Neural crest cell (in vitro differentiated cells): ENCODE data around the gene PNP. TPM values are rescaled to one million over a fixed set of nuclear protein-coding genes. Genes with fewer than 3 reads are reported as not detected.
"Not testable (repeated sequence)": the region's sequence is repeated elsewhere in the genome, so short reads cannot be mapped to it uniquely, and the experiment has no call there.

Experiments used
- DNase-seq: peaks from one replicate; pipeline ENCODE4 v3.0.0; 2021; ENCODE audit warnings: low read depth, mixed read lengths, low spot score
- H3K27ac Mint-ChIP-seq: one replicate; pipeline ENCODE4 v1.8.0; 2021; ENCODE audit warnings: mild to moderate bottlenecking, mixed read lengths; ENCODE audit not compliant: unreplicated experiment
- H3K27me3 Mint-ChIP-seq: 2 replicates; pipeline ENCODE4 v1.8.0; 2021; ENCODE audit warnings: low read depth, mild to moderate bottlenecking, mixed read lengths
- H3K36me3 Mint-ChIP-seq: 2 replicates; pipeline ENCODE4 v1.8.0; 2021; ENCODE audit warnings: low read depth, mild to moderate bottlenecking, mixed read lengths
- H3K4me1 Mint-ChIP-seq: 2 replicates; pipeline ENCODE4 v1.8.0; 2021; ENCODE audit warnings: mixed read lengths
- H3K4me3 Mint-ChIP-seq: one replicate; pipeline ENCODE4 v1.8.0; 2021; ENCODE audit warnings: mild to moderate bottlenecking, mixed read lengths
- H3K9me3 Mint-ChIP-seq: 2 replicates; pipeline ENCODE4 v1.8.0; 2021; ENCODE audit warnings: mixed read lengths
- total RNA-seq: library from RNA; stranded (reverse); gene quantifications from 2 replicates; pipeline ENCODE4 v1.2.1, GENCODE V29; 2021
- TF ChIP-seq, protein P1 (sequence below): fragments of 200-600 bp; sonication (generic); conservative IDR thresholded peaks from 2 replicates; pipeline ENCODE4 v1.5.0; 2021; ENCODE audit warnings: antibody characterized with exemption, mild to moderate bottlenecking

Gene PNP
- total RNA-seq, 1 donor from 2014 or later = 35.1 TPM

DNA sequence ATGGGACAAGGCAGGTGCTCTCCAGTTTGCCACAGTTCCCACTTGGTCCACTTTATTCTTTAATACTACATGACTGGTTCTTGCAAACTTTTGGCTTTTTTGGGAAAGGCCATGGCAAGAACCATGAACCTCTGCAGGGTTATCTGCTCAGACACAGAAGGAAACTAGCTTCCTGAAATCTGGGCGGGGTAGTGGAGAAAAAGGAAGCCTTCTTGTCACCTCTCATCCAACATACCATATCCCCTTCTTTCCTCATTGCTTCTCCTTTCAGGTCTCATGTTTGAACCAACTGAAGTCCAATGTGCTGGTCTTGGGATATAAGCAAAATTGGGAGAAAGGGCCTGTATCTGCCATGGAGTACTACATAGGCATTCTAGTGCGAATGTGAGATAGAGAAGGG is 27.7 kb upstream of the PNP start:
- Mint-ChIP-seq H3K36me3 (peaks cover 11% of the 10 kb centered on the region), H3K27ac (peak overlapping the region; percentile 16), H3K4me1 (no peaks in the 10 kb centered on the region), H3K27me3 (peaks cover 4% of the 10 kb centered on the region), H3K9me3 (no peaks in the 10 kb centered on the region), H3K4me3 (no peak overlapping the region)
- no peak for DNase-seq
- TF ChIP-seq, protein P1, sequence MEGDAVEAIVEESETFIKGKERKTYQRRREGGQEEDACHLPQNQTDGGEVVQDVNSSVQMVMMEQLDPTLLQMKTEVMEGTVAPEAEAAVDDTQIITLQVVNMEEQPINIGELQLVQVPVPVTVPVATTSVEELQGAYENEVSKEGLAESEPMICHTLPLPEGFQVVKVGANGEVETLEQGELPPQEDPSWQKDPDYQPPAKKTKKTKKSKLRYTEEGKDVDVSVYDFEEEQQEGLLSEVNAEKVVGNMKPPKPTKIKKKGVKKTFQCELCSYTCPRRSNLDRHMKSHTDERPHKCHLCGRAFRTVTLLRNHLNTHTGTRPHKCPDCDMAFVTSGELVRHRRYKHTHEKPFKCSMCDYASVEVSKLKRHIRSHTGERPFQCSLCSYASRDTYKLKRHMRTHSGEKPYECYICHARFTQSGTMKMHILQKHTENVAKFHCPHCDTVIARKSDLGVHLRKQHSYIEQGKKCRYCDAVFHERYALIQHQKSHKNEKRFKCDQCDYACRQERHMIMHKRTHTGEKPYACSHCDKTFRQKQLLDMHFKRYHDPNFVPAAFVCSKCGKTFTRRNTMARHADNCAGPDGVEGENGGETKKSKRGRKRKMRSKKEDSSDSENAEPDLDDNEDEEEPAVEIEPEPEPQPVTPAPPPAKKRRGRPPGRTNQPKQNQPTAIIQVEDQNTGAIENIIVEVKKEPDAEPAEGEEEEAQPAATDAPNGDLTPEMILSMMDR = no peak

DNA sequence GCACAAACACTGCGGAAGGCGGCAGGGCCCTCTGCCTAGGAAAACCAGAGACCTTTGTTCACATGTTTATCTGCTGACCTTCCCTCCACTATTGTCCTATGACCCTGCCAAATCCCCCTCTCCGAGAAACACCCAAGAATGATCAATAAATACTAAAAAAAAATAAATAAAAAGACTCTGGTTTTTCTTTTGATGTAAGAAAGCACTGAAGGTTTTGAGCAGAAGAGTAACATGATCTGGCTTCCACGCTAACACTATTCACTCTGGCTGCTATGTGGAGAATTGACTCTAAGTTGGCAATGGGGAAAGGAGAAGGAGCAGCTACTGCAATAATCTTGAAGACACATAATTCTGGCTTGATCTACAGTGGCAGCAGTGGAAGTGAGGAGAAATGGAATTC is 25.6 kb upstream of the PNP start:
- H3K27ac Mint-ChIP-seq, DNase-seq, H3K27me3 Mint-ChIP-seq, H3K9me3 Mint-ChIP-seq, H3K4me1 Mint-ChIP-seq, H3K4me3 Mint-ChIP-seq: not testable (repeated sequence)
- H3K36me3 Mint-ChIP-seq = peaks cover 24% of the 10 kb centered on the region

DNA sequence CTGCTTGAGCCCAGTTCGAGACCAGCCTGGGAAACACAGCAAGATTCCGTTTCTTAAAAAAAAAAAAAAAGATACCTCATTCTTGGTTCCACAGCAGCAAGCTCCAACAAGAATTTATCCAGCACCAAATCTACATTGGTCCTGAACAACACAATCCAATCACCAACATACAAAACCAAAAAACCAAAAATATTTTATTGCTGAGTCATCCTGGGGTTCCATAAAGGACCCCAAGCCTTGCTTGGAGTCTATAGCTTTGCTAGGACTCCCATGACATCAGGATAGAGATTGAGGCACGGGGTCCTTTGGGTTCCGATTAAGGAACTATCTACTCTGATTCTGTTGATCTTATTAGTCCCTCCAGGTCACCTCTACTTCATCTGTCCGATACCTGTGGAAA is 22.3 kb upstream of the PNP start:
- Mint-ChIP-seq H3K4me1 (no peaks in the 10 kb centered on the region), H3K9me3 (no peaks in the 10 kb centered on the region)
- TF ChIP-seq, protein P1 = no peak

GRCh38 chr14:20452831-20453230 is 16.4 kb upstream of the PNP start:
- peak overlapping the region; percentile 82 for H3K4me3 Mint-ChIP-seq
- not testable (repeated sequence) for H3K9me3 Mint-ChIP-seq, DNase-seq, H3K4me1 Mint-ChIP-seq, H3K27me3 Mint-ChIP-seq, H3K27ac Mint-ChIP-seq
- peaks cover 24% of the 10 kb centered on the region for H3K36me3 Mint-ChIP-seq

More for the DNA sequence above, 22.3 kb upstream of the PNP start:
- H3K4me3 Mint-ChIP-seq = no peak overlapping the region
- H3K27me3 Mint-ChIP-seq = no peaks in the 10 kb centered on the region
- no peak for DNase-seq
- peaks cover 34% of the 10 kb centered on the region for H3K36me3 Mint-ChIP-seq
- H3K27ac Mint-ChIP-seq = peak overlapping the region; percentile 74

DNA sequence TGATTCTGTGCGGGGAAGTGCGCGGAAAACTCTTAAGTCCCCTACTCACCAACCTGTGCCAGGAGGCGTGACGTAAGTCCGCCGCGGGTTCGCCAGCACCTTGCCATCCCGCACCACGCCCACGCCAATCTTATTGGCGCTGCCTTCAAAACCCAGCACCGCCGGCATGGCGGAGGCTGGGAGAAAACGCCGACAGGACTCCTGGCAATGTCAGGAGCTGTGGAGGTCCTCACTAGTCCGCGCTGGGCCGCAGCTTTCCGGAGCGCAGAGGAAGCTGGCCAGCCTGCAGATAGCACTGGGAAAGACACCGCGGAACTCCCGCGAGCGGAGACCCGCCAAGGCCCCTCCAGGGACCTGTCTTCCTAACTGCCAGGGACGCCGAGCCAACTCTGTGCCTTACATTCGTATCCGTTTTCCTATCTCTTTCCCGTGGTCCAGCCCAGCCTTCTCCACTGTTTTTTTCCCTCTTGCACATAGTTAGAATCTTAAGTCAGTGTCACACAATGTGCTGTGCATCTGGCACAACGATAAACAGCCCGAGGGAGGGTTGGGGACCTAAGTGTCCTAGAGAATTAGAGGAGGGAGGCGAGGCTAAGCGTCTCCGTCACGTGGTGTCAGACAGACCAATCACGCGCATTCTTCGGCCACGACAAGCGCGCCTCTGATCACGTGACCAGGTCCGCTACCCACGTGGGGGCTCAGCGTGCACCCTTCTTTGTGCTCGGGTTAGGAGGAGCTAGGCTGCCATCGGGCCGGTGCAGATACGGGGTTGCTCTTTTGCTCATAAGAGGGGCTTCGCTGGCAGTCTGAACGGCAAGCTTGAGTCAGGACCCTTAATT is 14.5 kb upstream of the PNP start, which contains the start of the genes APEX1 and OSGEP:
APEX1 (plus strand) TSS at position 711 of the 839 bp plus-strand sequence. CDS start 420 bp downstream, outside the sequence.
OSGEP (minus strand) TSS at position 297 of the 839 bp plus-strand sequence; CDS start at position 168, 129 bp downstream.
- no peaks in the 10 kb centered on the region for H3K27me3 Mint-ChIP-seq
- DNase-seq = peak; percentile 92
- peaks cover 9% of the 10 kb centered on the region for H3K36me3 Mint-ChIP-seq
- TF ChIP-seq, protein P1 = no peak
- peaks cover 8% of the 10 kb centered on the region for H3K4me1 Mint-ChIP-seq
- H3K4me3 Mint-ChIP-seq = no peak within 1 kb of the TSS
- H3K9me3 Mint-ChIP-seq = no peaks in the 10 kb centered on the region
- H3K27ac Mint-ChIP-seq = no peak within 1 kb of the TSS

- H3K27ac Mint-ChIP-seq = no peak overlapping the region
- H3K4me3 Mint-ChIP-seq = no peak overlapping the region
- DNase-seq = no peak
- TF ChIP-seq, protein P1 = no peak
- H3K9me3 Mint-ChIP-seq = no peaks in the 10 kb centered on the region
- peaks cover 16% of the 10 kb centered on the region for H3K4me1 Mint-ChIP-seq
- peaks cover 4% of the 10 kb centered on the region for H3K36me3 Mint-ChIP-seq
- no peaks in the 10 kb centered on the region for H3K27me3 Mint-ChIP-seq
Observed at GRCh38 chr14:20455355-20456300, 13.6 kb upstream of the PNP start.
